Skeletal muscle tissue (tissue), 4 donors: ENCODE results near the gene NIN. TPM values are rescaled to one million over a fixed set of nuclear protein-coding genes. Genes with fewer than 3 reads are reported as not detected.
A peak's percentile ranks its signal among the peaks of the same experiment; 100 is the strongest.

Experiments
- H3K27ac ChIP-seq: one replicate; pipeline ENCODE4 v1.7.0; 2013; ENCODE audit warnings: mild to moderate bottlenecking, low read depth, low read length, inconsistent platforms
- H3K27me3 ChIP-seq, 3 donors: one replicate each; pipeline ENCODE4 v1.7.0; 2013; ENCODE audit warnings: low read length in 3 of 3; ENCODE audit not compliant: control insufficient read depth in 3 of 3, insufficient read depth in 3 of 3
- H3K36me3 ChIP-seq, 3 donors: one replicate each; pipeline ENCODE4 v1.7.0; 2013; ENCODE audit warnings: low read length in 3 of 3; ENCODE audit not compliant: control insufficient read depth in 3 of 3, insufficient read depth in 3 of 3
- H3K4me1 ChIP-seq, 3 donors: one replicate each; pipeline ENCODE4 v1.7.0; 2013; ENCODE audit warnings: low read length in 3 of 3, mild to moderate bottlenecking in 3 of 3; ENCODE audit not compliant: control insufficient read depth in 3 of 3, insufficient read depth in 3 of 3
- H3K4me3 ChIP-seq, 3 donors: one replicate each; pipeline ENCODE4 v1.7.0; 2013; ENCODE audit warnings: low read length in 3 of 3
- H3K9ac ChIP-seq, 3 donors: one replicate each; pipeline ENCODE4 v1.7.0; 2013; ENCODE audit warnings: low read length in 3 of 3, mild to moderate bottlenecking in 3 of 3, moderate library complexity in 2 of 3, low read depth in 1 of 3
- H3K9me3 ChIP-seq, 3 donors: one replicate each; pipeline ENCODE4 v1.7.0; 2013; ENCODE audit warnings: low read length in 3 of 3; ENCODE audit not compliant: control insufficient read depth in 3 of 3
- total RNA-seq: library from RNA; depleted of rRNA; stranded (reverse); fragments of >200 nt; gene quantifications from one replicate; pipeline ENCODE4 v1.2.3, GENCODE V29; 2014
- donor health status: Osteomylitis.

The NIN gene
- total RNA-seq, 1 donor from 2014 or later: 24.0 TPM

GRCh38 chr14:50839048-50839447 is 8.1 kb upstream of the NIN start:
- Histone ChIP-seq H3K27me3 (peaks cover 2 to 4% (median 2%) of the 10 kb centered on the region in 3 donors), H3K9me3 (no peaks in the 10 kb centered on the region), H3K9ac (no peak overlapping the region), H3K27ac (no peak overlapping the region), H3K4me1 (no peaks in the 10 kb centered on the region), H3K36me3 (no peaks in the 10 kb centered on the region), H3K4me3 (no peak overlapping the region)

- Histone ChIP-seq H3K9ac (no peak overlapping the region), H3K27me3 (peaks cover 2 to 4% (median 2%) of the 10 kb centered on the region in 3 donors), H3K27ac (no peak overlapping the region), H3K36me3 (no peaks in the 10 kb centered on the region), H3K4me1 (no peaks in the 10 kb centered on the region), H3K9me3 (no peaks in the 10 kb centered on the region), H3K4me3 (no peak overlapping the region)
Measured at GRCh38 chr14:50837850-50838470, 7.0 kb upstream of the NIN start.

GRCh38 chr14:50837271-50837670 is 6.3 kb upstream of the NIN start:
- H3K9me3 ChIP-seq: no peaks in the 10 kb centered on the region
- H3K4me1 ChIP-seq: no peaks in the 10 kb centered on the region
- H3K36me3 ChIP-seq: no peaks in the 10 kb centered on the region
- H3K27ac ChIP-seq: no peak overlapping the region
- H3K27me3 ChIP-seq: peaks cover 2 to 4% (median 2%) of the 10 kb centered on the region in 3 donors
- no peak overlapping the region for H3K4me3 ChIP-seq
- no peak overlapping the region for H3K9ac ChIP-seq

GRCh38 chr14:50836515-50836914 is 5.6 kb upstream of the NIN start:
- no peak overlapping the region for H3K4me3 ChIP-seq
- H3K36me3 ChIP-seq: no peaks in the 10 kb centered on the region
- no peaks in the 10 kb centered on the region for H3K9me3 ChIP-seq
- peaks cover 2 to 4% (median 2%) of the 10 kb centered on the region in 3 donors for H3K27me3 ChIP-seq
- H3K9ac ChIP-seq: no peak overlapping the region
- no peak overlapping the region for H3K27ac ChIP-seq
- peaks cover 0 to 6% (median 2%) of the 10 kb centered on the region in 3 donors for H3K4me1 ChIP-seq

- Histone ChIP-seq H3K36me3 (no peaks in the 10 kb centered on the region), H3K9ac (no peak overlapping the region), H3K4me1 (peaks cover 0 to 9% (median 3%) of the 10 kb centered on the region in 3 donors), H3K9me3 (no peaks in the 10 kb centered on the region), H3K4me3 (no peak overlapping the region), H3K27me3 (peaks cover 2 to 4% (median 2%) of the 10 kb centered on the region in 3 donors), H3K27ac (no peak overlapping the region)
Measured at GRCh38 chr14:50835280-50835679, 4.3 kb upstream of the NIN start.

- H3K4me3 ChIP-seq: no peak overlapping the region
- no peak overlapping the region for H3K9ac ChIP-seq
- H3K4me1 ChIP-seq: peaks cover under 1 to 14% (median 5%) of the 10 kb centered on the region in 3 donors
Measured at GRCh38 chr14:50834802-50835276, 3.9 kb upstream of the NIN start.

GRCh38 chr14:50832935-50833630 is 2.1 kb upstream of the NIN start:
- H3K27ac ChIP-seq: no peak overlapping the region
- peaks cover 0 to under 1% (median 0%) of the 10 kb centered on the region in 3 donors for H3K27me3 ChIP-seq
- H3K4me3 ChIP-seq: no peak overlapping the region
- H3K9me3 ChIP-seq: no peaks in the 10 kb centered on the region
- H3K4me1 ChIP-seq: peaks cover 13 to 29% (median 14%) of the 10 kb centered on the region in 3 donors
- H3K9ac ChIP-seq: no peak overlapping the region
- H3K36me3 ChIP-seq: no peaks in the 10 kb centered on the region

More at GRCh38 chr14:50834802-50835276, 3.9 kb upstream of the NIN start:
- Histone ChIP-seq H3K27me3 (peaks cover 2 to 4% (median 2%) of the 10 kb centered on the region in 3 donors), H3K36me3 (no peaks in the 10 kb centered on the region), H3K27ac (no peak overlapping the region), H3K9me3 (no peaks in the 10 kb centered on the region)

GRCh38 chr14:50831726-50832168 is 785 bp upstream of the NIN start:
- Histone ChIP-seq H3K9me3 (no peaks in the 10 kb centered on the region), H3K27me3 (no peaks in the 10 kb centered on the region), H3K36me3 (no peaks in the 10 kb centered on the region), H3K4me1 (peaks cover 13 to 30% (median 14%) of the 10 kb centered on the region in 3 donors), H3K4me3 (peak overlapping the region; percentile 78 to 89 (median 87)), H3K27ac (peak overlapping the region; percentile 71), H3K9ac (peak overlapping the region; percentile 87 to 89 (median 88))

- H3K4me3 ChIP-seq: peak overlapping the region; percentile 78 to 89 (median 78)
- no peaks in the 10 kb centered on the region for H3K27me3 ChIP-seq
- peak overlapping the region; percentile 51 for H3K27ac ChIP-seq
- peak overlapping the region; percentile 70 to 82 (median 82) for H3K9ac ChIP-seq
- H3K4me1 ChIP-seq: peaks cover 13 to 35% (median 16%) of the 10 kb centered on the region in 3 donors
- H3K9me3 ChIP-seq: no peaks in the 10 kb centered on the region
- H3K36me3 ChIP-seq: no peaks in the 10 kb centered on the region
Measured at GRCh38 chr14:50830044-50830931, 674 bp downstream of the NIN start.
